MCF 10A (cell line): ENCODE measurements around the gene RALGAPA1. TPM values are rescaled to one million over a fixed set of nuclear protein-coding genes. Genes with fewer than 3 reads are reported as not detected.

ENCODE experiments used
- BruUV-seq: library from RNA; stranded (reverse); fragments of 400-500 nt; replicated peaks from 2 replicates; lab custom pipeline; 2021; lab: Mats Ljungman, UMichigan
- CTCF ChIA-PET: fragments of 300-600 bp; sonication (Branson Sonifier 250); formaldehyde crosslinking; extraction: SDS; loops from one replicate; lab custom pipeline; 2021; ENCODE audit warnings: antibody characterized with exemption, inconsistent platforms; lab: Yijun Ruan, JAX
- POLR2A ChIA-PET: fragments of 300-600, 350-650 bp; sonication (Branson Sonifier 250); formaldehyde crosslinking; extraction: SDS; loops from one replicate; lab custom pipeline; 2020; ENCODE audit warnings: antibody characterized with exemption, inconsistent platforms; lab: Yijun Ruan, JAX
- DNase-seq: peaks from one replicate; pipeline ENCODE4 v3.0.0-alpha.2; 2018; ENCODE audit not compliant: unreplicated experiment
- H3K27ac Mint-ChIP-seq: one replicate; pipeline ENCODE4 v1.8.0; 2022; ENCODE audit warnings: mild to moderate bottlenecking, low read depth, mixed read lengths; ENCODE audit not compliant: unreplicated experiment
- H3K27me3 Mint-ChIP-seq: one replicate; pipeline ENCODE4 v1.8.0; 2022; ENCODE audit warnings: mixed read lengths; ENCODE audit not compliant: insufficient read depth, unreplicated experiment
- H3K36me3 Mint-ChIP-seq: one replicate; pipeline ENCODE4 v1.8.0; 2022; ENCODE audit warnings: mild to moderate bottlenecking, moderate library complexity, mixed read lengths; ENCODE audit not compliant: insufficient read depth, unreplicated experiment
- H3K4me1 Mint-ChIP-seq: one replicate; pipeline ENCODE4 v1.8.0; 2022; ENCODE audit warnings: mixed read lengths; ENCODE audit not compliant: insufficient read depth, unreplicated experiment
- H3K4me3 Mint-ChIP-seq: one replicate; pipeline ENCODE4 v1.8.0; 2022; ENCODE audit warnings: mild to moderate bottlenecking, moderate library complexity, mixed read lengths; ENCODE audit not compliant: unreplicated experiment
- H3K9me3 Mint-ChIP-seq: one replicate; pipeline ENCODE4 v1.8.0; 2022; ENCODE audit warnings: mixed read lengths; ENCODE audit not compliant: unreplicated experiment
- intact Hi-C: fragments of 100-400 bp; cut with micrococcal nuclease; formaldehyde crosslinking; loops from 2 replicates; pipeline ENCODE4 v1.14.1; 2022
- total RNA-seq: library from RNA; stranded (reverse); gene quantifications from 2 replicates; pipeline ENCODE4 v1.2.3, GENCODE V29; 2022
- TF ChIP-seq, protein P1 (sequence below): fragments of 200-600 bp; IDR thresholded peaks from one replicate; pipeline ENCODE4 v1.8.0; 2022; ENCODE audit warnings: antibody characterized with exemption, mild to moderate bottlenecking; ENCODE audit not compliant: unreplicated experiment

RALGAPA1 gene
- total RNA-seq, 1 experiment from 2014 or later, result 52.3 TPM

DNA sequence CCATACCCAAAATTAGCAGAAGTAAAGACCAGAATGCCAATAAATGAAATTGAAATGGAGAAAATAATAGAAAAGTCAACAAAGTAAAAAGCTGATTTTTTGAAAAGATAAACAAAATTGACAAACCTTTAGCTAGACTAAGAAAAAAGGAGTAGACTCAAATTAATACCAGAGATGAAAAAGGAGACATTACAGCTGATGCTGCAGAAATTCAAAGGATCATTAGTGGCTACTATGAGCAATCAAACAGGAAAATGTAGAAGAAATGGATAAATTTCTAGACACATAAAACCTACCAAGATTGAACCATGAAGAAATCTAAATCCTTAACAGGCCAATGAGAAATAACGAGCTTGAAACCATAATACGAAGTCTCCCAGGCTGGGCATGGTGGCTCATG, 309.9 kb downstream of the RALGAPA1 start:
- peaks cover 6% of the 10 kb centered on the region for H3K4me1 Mint-ChIP-seq
- H3K27me3 Mint-ChIP-seq, result peaks cover 64% of the 10 kb centered on the region
- no peak overlapping the region for H3K4me3 Mint-ChIP-seq
- no TSS peak for BruUV-seq
- H3K9me3 Mint-ChIP-seq, result no peaks in the 10 kb centered on the region
- H3K27ac Mint-ChIP-seq, result no peak overlapping the region
- POLR2A ChIA-PET, result interaction anchor here (0.6 kb wide), 1 partner anchor 102 kb away, joined by 7 read pairs; no protein-coding TSS in a partner anchor
- no peak for DNase-seq
- TF ChIP-seq, protein P1, sequence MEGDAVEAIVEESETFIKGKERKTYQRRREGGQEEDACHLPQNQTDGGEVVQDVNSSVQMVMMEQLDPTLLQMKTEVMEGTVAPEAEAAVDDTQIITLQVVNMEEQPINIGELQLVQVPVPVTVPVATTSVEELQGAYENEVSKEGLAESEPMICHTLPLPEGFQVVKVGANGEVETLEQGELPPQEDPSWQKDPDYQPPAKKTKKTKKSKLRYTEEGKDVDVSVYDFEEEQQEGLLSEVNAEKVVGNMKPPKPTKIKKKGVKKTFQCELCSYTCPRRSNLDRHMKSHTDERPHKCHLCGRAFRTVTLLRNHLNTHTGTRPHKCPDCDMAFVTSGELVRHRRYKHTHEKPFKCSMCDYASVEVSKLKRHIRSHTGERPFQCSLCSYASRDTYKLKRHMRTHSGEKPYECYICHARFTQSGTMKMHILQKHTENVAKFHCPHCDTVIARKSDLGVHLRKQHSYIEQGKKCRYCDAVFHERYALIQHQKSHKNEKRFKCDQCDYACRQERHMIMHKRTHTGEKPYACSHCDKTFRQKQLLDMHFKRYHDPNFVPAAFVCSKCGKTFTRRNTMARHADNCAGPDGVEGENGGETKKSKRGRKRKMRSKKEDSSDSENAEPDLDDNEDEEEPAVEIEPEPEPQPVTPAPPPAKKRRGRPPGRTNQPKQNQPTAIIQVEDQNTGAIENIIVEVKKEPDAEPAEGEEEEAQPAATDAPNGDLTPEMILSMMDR, result no peak
- no peaks in the 10 kb centered on the region for H3K36me3 Mint-ChIP-seq
- intact Hi-C loops, result no loop called here
- CTCF ChIA-PET, result interaction anchor here (0.6 to 0.7 kb wide), 2 partner anchors 132 to 434 kb away, joined by 3 read pairs; no protein-coding TSS in a partner anchor

DNA sequence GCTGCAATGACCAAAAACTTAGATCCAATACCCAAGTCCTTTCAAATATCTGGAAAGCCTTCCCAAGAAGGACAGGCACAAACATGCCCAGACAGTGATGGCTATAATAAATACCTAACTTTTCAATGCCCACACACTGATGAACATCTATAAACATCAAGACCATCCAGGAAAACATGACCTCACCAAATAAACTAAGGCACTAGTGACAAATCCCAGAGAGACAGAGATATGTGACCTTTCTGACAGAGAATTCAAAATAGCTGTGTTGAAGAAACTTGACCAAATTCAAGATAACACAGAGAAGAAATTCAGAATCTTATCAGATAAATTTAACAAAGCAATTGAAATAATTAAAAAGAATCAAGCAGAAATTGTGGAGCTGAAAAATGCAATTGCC, 313.8 kb downstream of the RALGAPA1 start:
- Mint-ChIP-seq H3K4me1 (peaks cover 6% of the 10 kb centered on the region), H3K4me3 (no peak overlapping the region), H3K27ac (no peak overlapping the region), H3K36me3 (no peaks in the 10 kb centered on the region), H3K9me3 (peaks cover 9% of the 10 kb centered on the region), H3K27me3 (peaks cover 30% of the 10 kb centered on the region)
- DNase-seq, result no peak
- POLR2A ChIA-PET, result no interaction called here
- no TSS peak for BruUV-seq
- CTCF ChIA-PET, result interaction anchor here (0.6 to 0.7 kb wide), 3 partner anchors 13 to 92 kb away, joined by 3 to 4 read pairs (median 3); no protein-coding TSS in a partner anchor
- intact Hi-C loops, result no loop called here
- TF ChIP-seq, protein P1, result no peak

DNA sequence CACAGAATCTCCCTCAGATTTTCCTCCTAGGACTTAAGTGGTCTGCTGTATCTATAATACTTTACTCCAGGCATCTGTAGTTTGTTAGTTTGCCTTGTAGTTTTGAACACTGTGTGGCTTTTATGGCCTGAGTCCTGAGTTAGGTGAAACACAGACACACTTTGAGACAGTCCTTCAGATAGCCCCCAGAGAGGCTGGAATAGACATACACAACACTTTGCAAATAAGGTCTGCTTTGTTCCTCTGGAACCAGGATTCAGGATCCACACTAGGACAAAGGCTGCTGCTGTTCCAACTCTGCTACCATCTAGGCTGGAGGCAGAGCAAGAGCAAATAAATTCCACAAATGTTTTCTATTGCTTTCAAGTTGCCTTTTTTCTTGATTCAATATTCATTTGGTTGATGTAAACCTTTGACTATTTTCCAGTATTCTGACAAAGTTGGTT, 316.5 kb downstream of the RALGAPA1 start:
- TF ChIP-seq, protein P1, result no peak
- H3K9me3 Mint-ChIP-seq, result peaks cover 9% of the 10 kb centered on the region
- H3K27ac Mint-ChIP-seq, result no peak overlapping the region
- H3K36me3 Mint-ChIP-seq, result no peaks in the 10 kb centered on the region
- peaks cover 6% of the 10 kb centered on the region for H3K4me1 Mint-ChIP-seq
- CTCF ChIA-PET, result no interaction called here
- peaks cover 6% of the 10 kb centered on the region for H3K27me3 Mint-ChIP-seq
- POLR2A ChIA-PET, result no interaction called here
- DNase-seq, result no peak
- H3K4me3 Mint-ChIP-seq, result no peak overlapping the region
- no TSS peak for BruUV-seq
- intact Hi-C loops, result no loop called here

Other genes starting within 250 kb of the RALGAPA1 start
- 7.8 and 10.8 TPM in 2 replicates for gene BRMS1L, start 17.0 kb upstream of the RALGAPA1 start, total RNA-seq